ENCODE measurements around the gene ANKRD66.

ANKRD66 gene

GRCh38 chr6:46711491-46711890 lies 35.2 kb upstream of the ANKRD66 start:
- H3K4me1 ChIP-seq (ENCODE audit: control insufficient read depth, insufficient read depth, low read length), result no peaks in the 10 kb centered on the region
- ChIA-PET POLR2A (no interaction called here), CTCF (no interaction called here)

GRCh38 chr6:46715141-46715540 lies 31.6 kb upstream of the ANKRD66 start:
- ChIA-PET POLR2A (no interaction called here), CTCF (no interaction called here)
- Histone ChIP-seq H3K4me1 (ENCODE audit: control insufficient read depth, insufficient read depth, low read length) (no peaks in the 10 kb centered on the region), H3K9me3 (ENCODE audit: control insufficient read depth, insufficient read depth, low read depth, low read length) (no peaks in the 10 kb centered on the region), H3K36me3 (ENCODE audit: control insufficient read depth in 2 of 2, insufficient read depth in 1 of 2, low read length in 2 of 2) (no peaks in the 10 kb centered on the region), H3K27ac (ENCODE audit: extremely low read depth, low read depth, low read length) (no peak overlapping the region), H3K4me3 (ENCODE audit: low read depth, low read length) (no peak overlapping the region)
- TF ChIP-seq HOXA7 (CRISPR knock-in tag; IDR thresholded peaks at IDR 0.05; ENCODE audit: borderline replicate concordance) (no peak), ZNF600 (tag by site-specific recombination; IDR thresholded peaks at IDR 0.05) (no peak), ZNF639 (tag by site-specific recombination; IDR thresholded peaks at IDR 0.05) (no peak), ZNF549 (tag by site-specific recombination; IDR thresholded peaks at IDR 0.05) (no peak), ZBTB1 (tag by site-specific recombination; IDR thresholded peaks at IDR 0.05) (no peak), RBAK (tag by site-specific recombination; IDR thresholded peaks at IDR 0.05) (no peak), ZNF266 (tag by site-specific recombination; IDR thresholded peaks at IDR 0.05; ENCODE audit: low read depth) (no peak), KLF9 (tag by site-specific recombination; IDR thresholded peaks at IDR 0.05; ENCODE audit: low read depth) (no peak), ZNF155 (tag by site-specific recombination; IDR thresholded peaks at IDR 0.05) (no peak), TRIM28 (IDR thresholded peaks at IDR 0.05; ENCODE audit: borderline replicate concordance, low read length) (no peak), ZBTB7A (tag by site-specific recombination; IDR thresholded peaks at IDR 0.05; ENCODE audit: low read depth) (no peak), ZFP37 (tag by site-specific recombination; IDR thresholded peaks at IDR 0.05) (no peak), BCL11B (tag by site-specific recombination; IDR thresholded peaks at IDR 0.05; ENCODE audit: low read depth) (no peak), ZEB2 (tag by site-specific recombination; IDR thresholded peaks at IDR 0.05) (no peak), SCRT2 (tag by site-specific recombination; IDR thresholded peaks at IDR 0.05) (no peak), ZNF132 (tag by site-specific recombination; IDR thresholded peaks at IDR 0.05; ENCODE audit: borderline replicate concordance) (no peak), ZNF23 (tag by site-specific recombination; IDR thresholded peaks at IDR 0.05; ENCODE audit: borderline replicate concordance) (no peak), ZNF544 (tag by site-specific recombination; IDR thresholded peaks at IDR 0.05) (no peak), ZNF843 (tag by site-specific recombination; IDR thresholded peaks at IDR 0.05) (no peak), ZNF449 (tag by site-specific recombination; IDR thresholded peaks at IDR 0.05) (no peak)

More at GRCh38 chr6:46711491-46711890, 35.2 kb upstream of the ANKRD66 start:
- Histone ChIP-seq H3K9me3 (ENCODE audit: control insufficient read depth, insufficient read depth, low read depth, low read length) (no peaks in the 10 kb centered on the region), H3K36me3 (ENCODE audit: control insufficient read depth in 2 of 2, insufficient read depth in 1 of 2, low read length in 2 of 2) (no peaks in the 10 kb centered on the region), H3K4me3 (ENCODE audit: low read depth, low read length) (no peak overlapping the region), H3K27ac (ENCODE audit: extremely low read depth, low read depth, low read length) (no peak overlapping the region)
- TF ChIP-seq ZNF138 (tag by site-specific recombination; IDR thresholded peaks at IDR 0.05; ENCODE audit: borderline replicate concordance) (no peak), KLF10 (tag by site-specific recombination; IDR thresholded peaks at IDR 0.05) (no peak), TSHZ1 (tag by site-specific recombination; IDR thresholded peaks at IDR 0.05; ENCODE audit: borderline replicate concordance) (no peak), ZNF837 (tag by site-specific recombination; IDR thresholded peaks at IDR 0.05) (no peak), ZNF510 (tag by site-specific recombination; IDR thresholded peaks at IDR 0.05; ENCODE audit: insufficient replicate concordance) (no peak)
